H1 (cell line): ENCODE data around the gene DARS2.
"Not testable (repeated sequence)": the region's sequence is repeated elsewhere in the genome, so short reads cannot be mapped to it uniquely, and the experiment has no call there.

Source experiments
- POLR2A ChIP-seq, 2 experiments: IDR thresholded peaks; 1 replicate in 1 of 2; 2 replicates in 1 of 2; pipeline ENCODE4 v1.6.1; 2011; ENCODE audit warnings: low read depth in 2 of 2, low read length in 2 of 2, mild to moderate bottlenecking in 2 of 2; ENCODE audit errors: control extremely low read depth in 1 of 2
- RFX5 ChIP-seq: IDR thresholded peaks from 2 replicates; pipeline ENCODE4 v1.6.1; 2011; ENCODE audit warnings: low read depth, low read length, improper control_type of control experiment, borderline replicate concordance
- SRF ChIP-seq: IDR thresholded peaks from 2 replicates; pipeline ENCODE4 v1.6.1; 2011; ENCODE audit warnings: mild to moderate bottlenecking, low read depth, low read length, moderate library complexity
- TF ChIP-seq, protein P1 (sequence below), 3 experiments: IDR thresholded peaks; 1 replicate in 2 of 3; 2 replicates in 1 of 3; pipeline versions ENCODE4 v1.5.1 to v1.6.1; 2011; ENCODE audit warnings: low read length in 3 of 3, mild to moderate bottlenecking in 3 of 3, inconsistent platforms in 2 of 3, low read depth in 1 of 3, moderate library complexity in 1 of 3; ENCODE audit not compliant: insufficient read depth in 1 of 3; ENCODE audit errors: control extremely low read depth in 1 of 3

DNA sequence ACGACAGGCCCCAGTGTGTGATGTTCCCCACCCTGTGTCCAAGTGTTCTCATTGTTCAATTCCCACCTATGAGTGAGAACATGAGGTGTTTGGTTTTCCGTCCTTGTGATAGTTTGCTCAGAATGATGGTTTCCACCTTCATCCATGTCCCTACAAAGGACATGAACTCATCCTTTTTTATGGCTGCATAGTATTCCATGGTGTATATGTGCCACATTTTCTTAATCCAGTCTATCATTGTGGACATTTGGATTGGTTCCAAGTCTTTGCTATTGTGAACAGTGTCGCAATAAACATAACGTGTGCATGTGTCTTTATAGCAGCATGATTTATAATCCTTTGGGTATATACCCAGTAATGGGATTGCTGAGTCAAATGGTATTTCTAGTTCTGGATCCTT, 56.6 kb downstream of the DARS2 start:
- not testable (repeated sequence) for TF ChIP-seq RFX5; POLR2A (IDR thresholded peaks at IDR 0.05; ENCODE audit: control extremely low read depth in 1 of 2, low read depth in 2 of 2, low read length in 2 of 2); SRF
- TF ChIP-seq, protein P1, sequence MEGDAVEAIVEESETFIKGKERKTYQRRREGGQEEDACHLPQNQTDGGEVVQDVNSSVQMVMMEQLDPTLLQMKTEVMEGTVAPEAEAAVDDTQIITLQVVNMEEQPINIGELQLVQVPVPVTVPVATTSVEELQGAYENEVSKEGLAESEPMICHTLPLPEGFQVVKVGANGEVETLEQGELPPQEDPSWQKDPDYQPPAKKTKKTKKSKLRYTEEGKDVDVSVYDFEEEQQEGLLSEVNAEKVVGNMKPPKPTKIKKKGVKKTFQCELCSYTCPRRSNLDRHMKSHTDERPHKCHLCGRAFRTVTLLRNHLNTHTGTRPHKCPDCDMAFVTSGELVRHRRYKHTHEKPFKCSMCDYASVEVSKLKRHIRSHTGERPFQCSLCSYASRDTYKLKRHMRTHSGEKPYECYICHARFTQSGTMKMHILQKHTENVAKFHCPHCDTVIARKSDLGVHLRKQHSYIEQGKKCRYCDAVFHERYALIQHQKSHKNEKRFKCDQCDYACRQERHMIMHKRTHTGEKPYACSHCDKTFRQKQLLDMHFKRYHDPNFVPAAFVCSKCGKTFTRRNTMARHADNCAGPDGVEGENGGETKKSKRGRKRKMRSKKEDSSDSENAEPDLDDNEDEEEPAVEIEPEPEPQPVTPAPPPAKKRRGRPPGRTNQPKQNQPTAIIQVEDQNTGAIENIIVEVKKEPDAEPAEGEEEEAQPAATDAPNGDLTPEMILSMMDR (IDR thresholded peaks at IDR 0.05; ENCODE audit: control extremely low read depth in 1 of 3, insufficient read depth in 1 of 3, low read depth in 1 of 3, low read length in 3 of 3): not testable (repeated sequence)
